Activated CD8-positive, alpha-beta memory T cell treated with anti-CD3 and anti-CD28 coated beads, Interleukin-2, amount 50 U/mL, for 48 hours (primary cell): Measurements from ENCODE around the gene SOHLH2.

Experiments
- DNase-seq: peaks from one replicate; pipeline ENCODE4 v3.0.0-alpha.2; 2020

SOHLH2 gene, protein sequence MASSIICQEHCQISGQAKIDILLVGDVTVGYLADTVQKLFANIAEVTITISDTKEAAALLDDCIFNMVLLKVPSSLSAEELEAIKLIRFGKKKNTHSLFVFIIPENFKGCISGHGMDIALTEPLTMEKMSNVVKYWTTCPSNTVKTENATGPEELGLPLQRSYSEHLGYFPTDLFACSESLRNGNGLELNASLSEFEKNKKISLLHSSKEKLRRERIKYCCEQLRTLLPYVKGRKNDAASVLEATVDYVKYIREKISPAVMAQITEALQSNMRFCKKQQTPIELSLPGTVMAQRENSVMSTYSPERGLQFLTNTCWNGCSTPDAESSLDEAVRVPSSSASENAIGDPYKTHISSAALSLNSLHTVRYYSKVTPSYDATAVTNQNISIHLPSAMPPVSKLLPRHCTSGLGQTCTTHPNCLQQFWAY

DNA sequence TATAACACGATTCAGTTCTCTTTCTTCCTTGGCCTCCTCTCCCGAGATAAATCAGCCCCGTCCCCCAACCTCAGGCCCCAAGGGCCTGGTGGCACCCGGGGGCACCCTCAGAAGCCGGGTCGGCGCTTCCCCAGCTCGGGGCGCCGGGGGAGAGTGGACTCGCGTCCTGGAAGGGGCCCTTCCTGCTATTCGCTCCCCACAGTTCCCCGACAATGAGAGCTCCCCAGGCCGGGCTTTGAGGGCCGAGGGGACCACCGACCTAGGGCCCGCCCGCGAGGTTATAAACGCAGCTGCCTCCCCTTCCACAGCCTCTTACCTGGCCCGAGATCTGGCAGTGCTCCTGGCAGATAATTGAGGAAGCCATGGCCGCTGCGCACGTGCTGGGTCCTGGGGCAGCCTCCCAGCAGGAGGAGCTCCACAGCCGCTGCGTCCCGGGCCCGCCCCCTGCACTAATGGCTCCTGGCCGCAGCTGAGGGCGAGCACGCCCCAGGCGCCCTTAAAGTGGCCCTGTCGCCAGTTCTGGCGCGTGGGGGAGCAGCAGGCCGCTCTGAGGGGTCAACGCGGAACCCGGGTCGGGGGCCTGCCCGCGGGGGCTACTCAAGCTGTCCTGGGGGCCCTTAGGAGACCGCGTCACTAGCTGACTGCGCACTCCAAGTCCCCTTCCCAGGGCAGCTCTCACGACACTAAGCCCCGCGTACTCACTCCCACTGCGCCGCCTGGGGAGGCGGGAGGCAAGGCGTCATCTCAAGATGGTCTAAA, at the start of gene SOHLH2:
SOHLH2 (minus strand) TSS at position 394 of the 759 bp plus-strand sequence; CDS start at position 364, 30 bp downstream.
- DNase-seq, result no peak

DNA sequence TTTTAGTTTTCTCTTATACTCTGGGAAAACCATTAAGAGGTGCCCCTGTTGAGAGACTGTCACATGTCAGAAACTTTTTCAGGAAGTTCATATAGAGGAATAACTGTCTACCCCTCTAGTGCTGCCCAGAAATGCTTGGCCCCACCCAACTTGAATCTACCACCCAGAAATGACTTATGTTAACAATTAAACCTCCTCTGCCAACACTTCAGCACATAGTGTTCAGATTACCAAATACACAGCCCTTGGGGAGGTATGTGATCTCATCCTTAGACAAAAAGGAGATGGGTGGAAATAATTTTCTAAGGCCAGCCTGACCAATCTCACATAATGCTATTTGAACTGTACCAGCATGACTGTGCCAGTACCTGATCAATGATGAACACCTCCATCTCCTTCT, 47.6 kb upstream of the SOHLH2 start:
- no peak for DNase-seq

DNA sequence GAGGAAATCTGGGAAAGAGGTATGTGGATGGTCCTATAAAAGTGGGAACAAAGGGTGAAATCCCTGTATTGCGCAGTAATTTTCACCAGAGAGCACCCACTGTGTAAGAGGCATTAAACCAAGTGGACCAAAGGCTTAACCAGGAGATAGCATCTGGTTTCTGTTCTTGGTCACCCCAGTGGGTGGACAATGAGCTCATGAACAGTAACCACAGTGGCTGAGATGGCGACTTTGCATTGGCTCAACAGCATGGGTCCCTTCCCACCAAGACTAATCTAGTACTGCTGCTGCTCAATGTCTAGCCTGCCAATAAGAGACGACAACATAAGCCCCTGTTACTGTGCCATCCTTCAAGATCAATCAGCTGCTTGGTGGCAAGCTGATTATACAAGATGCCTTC, 46.7 kb upstream of the SOHLH2 start:
- no peak for DNase-seq

DNA sequence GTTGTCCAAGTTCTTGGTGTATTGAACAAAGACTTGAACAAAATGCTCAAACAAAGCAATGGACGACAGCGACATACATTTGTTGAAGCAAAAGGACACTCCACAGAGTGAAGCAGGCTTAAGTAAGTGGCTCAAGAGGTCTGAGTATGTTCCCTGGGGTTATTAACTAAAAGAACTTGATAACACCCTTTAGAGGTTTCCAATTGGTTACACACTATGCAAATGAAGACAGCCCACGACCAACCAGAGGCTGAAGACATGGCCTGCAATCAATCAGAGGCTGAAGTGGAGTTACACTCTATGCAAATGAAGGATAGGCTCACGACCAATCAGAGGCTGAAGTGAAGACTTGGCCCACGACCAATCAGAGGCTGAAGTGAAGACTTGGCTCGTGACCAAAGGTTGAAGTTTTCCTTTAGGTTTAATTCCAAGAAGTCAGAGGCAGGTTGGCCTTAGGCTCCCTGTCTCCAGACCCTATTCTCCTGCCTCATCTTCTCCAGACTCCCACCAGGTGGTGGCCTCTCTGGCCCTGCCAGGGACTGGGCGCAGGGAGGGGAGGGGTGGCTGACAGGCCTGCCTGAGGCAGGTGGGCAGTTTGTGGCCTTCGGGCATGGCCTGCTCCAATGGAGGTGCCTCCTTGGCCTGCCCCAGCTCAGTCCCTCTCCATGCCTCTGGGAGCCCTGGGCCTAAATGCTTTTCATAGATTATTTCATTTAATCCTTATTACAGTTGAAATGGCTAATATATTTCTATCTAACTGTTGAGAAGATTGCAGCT, 45.2 kb upstream of the SOHLH2 start:
- no peak for DNase-seq

DNA sequence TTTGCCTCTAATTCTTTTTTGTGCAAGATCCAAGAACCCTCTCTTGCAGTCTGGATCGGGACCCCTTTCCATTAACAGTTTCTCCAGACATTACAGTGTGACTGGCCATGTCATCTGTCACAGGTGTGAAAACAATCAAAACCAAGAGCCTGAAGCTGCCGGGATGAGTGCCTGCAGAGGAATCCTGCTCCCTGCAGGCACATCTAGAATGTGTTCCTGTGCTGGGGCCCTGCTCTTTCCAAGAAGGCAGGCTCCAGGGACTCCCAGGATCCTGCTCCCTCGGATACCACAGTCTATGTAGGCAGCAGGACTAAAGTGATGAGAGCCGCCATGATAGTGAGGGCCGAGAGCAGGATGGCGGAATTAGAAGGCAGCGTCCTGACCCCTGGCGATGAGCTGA, 44.5 kb upstream of the SOHLH2 start:
- no peak for DNase-seq

DNA sequence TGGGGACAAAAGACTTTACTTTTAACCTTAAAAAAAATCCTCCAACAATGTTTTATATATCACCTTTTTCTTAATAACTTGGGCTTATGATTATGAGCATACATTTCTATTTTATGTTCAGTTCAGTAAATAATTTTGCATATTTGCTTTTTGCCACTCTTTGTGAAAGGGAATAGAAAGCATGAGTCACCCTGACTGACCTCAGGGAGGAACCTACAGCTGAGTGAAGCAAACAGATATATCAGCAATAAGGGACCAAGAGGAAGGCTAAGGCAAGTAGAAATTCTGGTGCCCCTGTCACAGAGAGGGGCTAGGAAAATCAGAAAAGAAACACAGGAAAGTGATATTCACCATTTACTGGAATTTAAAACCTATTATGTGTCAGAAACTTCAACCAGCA, 37.2 kb upstream of the SOHLH2 start:
- no peak for DNase-seq

DNA sequence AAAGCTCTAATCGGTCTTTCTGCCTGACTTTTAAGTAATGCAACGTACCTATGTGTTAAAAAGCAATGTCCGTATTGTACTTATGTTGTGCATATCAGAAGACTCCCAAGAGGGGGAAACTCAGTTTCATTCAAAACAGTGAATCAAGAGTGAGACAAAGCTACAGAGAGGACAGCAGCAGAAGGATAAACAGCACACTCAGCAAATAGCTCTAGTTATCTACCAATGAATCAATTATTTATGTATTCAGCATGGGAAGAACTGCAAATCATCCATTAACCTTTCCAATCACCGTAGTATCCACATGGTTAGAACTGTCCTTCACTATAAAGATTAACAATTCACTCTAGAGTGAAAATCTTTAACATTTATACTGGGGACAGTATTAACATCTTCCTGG, 36.7 kb upstream of the SOHLH2 start:
- no peak for DNase-seq

DNA sequence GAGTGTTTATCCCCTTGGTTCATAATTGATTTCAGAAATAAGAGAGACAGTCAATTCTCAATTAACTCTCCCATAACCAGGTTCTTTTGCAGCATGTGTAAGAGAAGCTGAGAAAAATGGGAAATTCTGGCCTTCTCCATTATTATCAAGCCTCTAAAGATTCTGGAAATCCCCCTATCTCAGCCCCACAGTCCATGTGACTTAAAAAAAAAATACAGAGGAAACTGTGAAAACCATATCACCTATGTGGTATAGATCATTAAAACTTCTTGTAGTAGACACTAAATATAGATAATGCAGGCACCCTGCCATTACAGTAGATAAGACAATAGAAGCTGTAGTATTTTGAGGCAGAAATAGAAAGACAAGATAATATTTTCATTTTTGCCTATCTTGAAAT, 34.3 kb upstream of the SOHLH2 start:
- DNase-seq, result no peak

DNA sequence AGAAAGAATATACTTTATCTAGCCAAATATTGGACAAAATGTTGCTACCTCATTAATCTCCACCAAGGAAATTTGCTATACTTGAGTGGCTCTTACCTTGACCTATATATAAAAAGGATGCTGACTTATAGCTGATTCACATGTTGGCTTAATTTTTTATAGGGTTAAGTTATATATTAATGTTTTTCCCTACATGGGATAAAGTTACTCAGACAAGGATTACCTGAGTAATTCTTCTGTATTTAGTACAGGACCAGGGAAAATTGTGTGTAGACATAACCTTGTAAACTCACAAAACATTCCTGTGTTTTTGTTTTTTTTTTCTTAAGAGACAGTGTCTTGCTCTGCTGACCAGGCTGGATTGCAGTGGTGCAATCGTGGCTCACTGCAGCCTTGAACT, 30.6 kb upstream of the SOHLH2 start:
- no peak for DNase-seq

DNA sequence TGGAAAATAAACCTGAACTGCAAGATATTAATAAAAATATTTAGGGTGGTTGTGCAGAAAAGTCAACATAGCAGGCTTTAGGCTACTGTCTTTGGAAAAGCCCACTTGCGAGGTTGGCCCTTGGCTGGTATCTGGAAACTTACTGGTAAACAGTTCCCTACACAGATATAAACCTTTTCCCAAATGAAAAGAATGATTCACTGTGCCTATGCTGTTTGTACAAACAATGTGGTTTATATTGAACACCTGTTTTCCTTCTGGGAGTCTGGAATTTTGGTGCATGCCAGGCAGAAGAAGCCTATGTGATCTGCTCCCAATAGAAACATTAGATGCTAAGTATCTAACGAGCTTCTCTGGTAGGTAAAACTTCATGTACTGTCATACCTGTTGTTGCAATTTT, 29.7 kb upstream of the SOHLH2 start:
- no peak for DNase-seq

DNA sequence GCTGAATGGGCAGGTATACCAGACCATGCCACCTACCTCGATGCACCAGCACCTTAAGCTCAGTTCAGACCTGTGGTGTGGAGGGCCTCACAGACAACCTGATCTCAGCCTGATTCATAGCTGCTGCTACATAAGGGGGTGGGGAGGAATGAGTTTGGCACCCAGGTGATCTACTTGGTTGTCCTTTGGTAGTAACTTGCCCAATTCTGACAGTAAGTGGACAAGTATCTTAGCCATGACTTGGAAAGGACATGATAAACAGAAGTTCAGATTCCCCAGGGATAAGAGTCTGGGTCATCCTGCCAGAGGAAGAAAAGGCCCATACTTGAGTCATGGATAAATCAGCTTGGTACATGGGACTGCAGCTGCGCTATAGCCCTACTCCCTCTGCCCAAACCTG, 28.4 kb upstream of the SOHLH2 start:
- no peak for DNase-seq

DNA sequence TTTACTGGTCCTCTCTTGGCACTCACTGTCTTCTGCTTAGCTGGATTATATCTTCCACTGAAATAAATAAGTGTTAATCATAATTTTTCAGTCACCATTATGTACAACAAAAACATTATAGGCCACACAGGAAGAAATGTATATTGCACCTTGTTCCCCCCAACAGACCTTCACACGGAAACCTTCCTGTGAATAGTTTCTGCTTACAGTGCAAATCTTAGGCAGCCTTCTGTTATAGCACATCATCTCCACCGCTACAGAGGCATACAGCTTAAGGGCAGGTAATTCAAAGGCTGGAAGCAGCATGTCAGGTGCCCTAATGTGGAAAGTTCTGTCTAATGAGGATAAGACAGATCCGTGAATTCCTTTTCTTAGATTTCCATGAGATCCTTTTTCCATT, 16.9 kb upstream of the SOHLH2 start:
- no peak for DNase-seq

DNA sequence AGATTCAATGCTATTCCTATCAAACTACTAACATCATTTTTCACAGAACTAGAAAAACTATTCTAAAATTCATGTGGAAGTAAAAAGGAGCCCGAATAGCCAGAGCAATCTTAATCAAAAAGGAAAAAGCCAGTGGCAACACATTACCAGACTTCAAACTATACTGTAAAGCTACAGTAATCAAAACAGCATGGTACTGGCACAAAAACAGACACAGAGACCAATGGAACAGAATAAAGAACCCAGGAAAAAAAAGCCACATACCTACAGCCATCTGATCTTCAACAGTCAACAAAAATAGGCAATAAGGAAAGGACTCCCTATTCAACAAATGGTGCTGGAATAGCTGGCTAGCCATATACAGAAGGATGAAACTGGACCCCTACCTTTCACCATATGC, 10.4 kb upstream of the SOHLH2 start:
- no peak for DNase-seq

DNA sequence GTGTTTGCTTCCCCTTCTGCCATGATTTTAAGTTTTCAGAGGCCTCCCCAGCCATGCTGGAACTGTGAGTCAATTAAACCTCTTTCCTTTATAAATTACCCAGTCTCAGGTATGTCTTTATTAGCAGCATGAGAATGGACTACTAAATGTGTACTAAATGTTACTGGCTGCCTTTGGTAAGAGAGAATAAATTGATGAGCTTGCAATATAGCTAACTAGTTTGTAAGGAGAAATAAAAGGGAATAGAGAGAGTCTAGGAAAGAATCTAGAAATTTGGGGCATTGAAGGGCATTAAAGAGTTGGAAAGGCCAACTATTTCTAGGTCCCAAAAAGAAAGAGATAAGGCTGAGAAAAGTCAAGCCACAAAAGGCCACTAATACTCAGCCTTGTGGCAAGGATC, 5.5 kb upstream of the SOHLH2 start:
- no peak for DNase-seq

DNA sequence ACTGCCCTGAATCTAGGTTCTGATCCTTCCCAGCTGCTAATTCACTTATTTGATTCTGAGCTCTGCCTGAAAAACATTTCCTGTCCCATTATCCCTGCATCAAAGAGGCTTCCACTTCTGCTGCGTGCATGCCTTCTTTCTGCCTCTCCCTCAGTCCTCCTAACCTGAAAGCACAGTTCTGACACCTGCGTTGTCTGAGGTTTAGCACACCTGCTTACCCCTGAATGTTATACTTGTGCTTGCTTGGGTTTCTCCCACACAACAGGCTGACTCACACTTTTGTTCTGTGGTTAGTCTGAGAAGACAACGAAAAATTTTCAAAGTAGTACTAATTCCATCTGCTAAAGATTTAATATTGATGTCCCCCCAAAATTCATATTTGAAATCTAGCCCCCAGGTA, 3.1 kb upstream of the SOHLH2 start:
- no peak for DNase-seq

DNA sequence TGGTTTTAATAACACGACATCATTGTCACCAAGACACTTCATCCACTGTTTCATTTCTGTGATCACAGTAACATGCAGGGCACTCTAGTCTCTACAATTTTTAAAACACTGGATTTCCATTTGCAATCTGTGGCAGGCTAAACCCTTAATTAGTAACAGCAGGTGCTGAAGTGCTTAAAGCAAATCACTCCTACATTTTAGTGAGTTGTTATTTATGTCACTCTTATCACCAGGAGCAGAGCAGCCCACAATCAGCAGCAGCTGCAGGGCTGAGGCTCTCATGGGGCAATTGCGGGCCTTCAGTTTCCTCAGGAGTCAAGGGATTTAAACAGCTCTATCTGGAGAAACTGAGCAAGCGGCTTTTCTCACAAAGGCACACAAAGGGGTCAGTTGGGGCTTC, 1.6 kb downstream of the SOHLH2 start:
- no peak for DNase-seq

DNA sequence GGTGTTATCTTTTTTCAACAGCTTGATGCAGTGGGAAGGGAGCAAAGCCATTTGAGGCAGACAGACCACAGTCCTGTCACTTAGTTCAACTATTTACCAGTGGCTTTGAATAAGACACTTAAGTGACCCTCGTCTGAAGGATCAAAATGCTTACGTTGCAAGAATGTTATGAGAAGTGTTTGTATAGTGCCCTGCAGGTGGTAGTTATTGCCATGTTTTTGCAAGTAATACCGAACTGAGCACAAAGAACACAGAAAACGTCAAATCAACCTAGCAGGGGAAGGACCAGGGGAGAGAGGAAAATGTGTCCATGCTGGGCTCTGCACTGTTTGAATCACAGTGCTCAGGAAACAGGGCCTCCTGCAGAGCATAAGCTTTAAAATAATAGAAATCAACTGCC, 2.8 kb downstream of the SOHLH2 start:
- no peak for DNase-seq

DNA sequence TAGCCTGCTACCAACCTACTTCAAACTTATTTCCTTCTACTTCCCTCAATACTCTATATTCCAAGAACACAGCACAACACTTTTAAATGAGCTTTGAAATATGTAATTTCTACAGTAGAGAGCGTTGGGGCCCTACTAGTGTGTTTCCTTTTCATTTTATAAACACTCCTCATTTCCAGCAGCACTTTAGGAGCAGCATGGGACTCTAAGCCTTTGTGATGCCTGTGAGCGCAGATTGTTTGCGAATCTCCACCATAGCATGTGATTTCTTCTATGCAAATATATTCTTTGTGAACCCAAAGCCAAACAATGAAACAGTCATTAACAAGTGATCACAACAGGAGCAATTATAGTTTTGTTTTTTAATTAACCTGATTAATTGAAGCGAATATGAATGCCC, 3.6 kb downstream of the SOHLH2 start:
- DNase-seq, result no peak

DNA sequence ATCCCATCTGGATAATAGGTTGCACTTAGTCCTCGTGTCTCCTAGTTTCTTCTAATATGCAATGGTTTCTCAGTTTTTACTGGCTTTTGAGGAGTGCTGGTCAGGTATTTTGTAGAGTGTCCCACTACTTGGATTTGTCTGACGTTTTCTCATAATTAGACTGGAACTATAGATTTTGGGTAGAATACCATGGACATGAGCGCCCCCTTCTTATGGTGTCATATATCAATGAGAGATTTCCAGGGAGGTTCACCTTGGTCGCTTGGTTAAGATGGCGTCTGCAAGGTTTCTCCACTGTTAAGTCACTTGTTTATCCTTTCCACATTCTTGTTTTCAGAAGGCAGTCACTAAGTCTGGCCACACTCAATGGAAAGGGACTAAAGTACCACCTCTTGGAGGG, 6.7 kb downstream of the SOHLH2 start:
- DNase-seq, result no peak

DNA sequence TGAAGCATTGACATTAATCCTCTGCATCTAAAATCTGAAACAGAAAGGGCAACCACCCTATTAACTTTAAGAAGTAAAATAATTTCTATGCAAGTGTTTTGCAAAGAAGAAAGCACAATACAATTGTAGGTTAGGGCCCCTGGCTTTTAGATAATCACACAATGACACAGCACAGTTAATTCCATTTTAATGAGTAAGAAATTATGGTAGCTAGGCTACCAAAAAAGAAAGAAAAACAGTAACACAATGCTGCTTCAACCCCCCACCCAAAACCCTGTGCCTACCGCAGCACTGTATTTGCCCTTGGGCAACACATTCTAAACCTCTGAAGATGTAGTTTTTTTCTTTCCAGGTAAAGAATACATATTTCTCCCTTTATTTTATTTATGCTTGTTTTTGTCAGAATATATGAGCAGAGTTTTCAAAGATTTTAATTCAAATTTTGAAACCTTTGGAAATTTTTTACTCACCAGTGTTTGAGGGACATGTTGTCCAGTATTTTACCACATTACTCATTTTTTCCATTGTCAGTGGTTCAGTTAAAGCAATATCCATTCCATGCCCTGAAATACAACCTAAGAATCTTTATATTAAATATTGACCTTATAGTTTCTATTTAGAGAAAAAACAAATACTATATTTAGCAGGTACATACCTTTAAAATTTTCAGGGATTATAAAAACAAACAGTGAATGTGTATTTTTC, 21.1 kb downstream of the SOHLH2 start:
- no peak for DNase-seq

DNA sequence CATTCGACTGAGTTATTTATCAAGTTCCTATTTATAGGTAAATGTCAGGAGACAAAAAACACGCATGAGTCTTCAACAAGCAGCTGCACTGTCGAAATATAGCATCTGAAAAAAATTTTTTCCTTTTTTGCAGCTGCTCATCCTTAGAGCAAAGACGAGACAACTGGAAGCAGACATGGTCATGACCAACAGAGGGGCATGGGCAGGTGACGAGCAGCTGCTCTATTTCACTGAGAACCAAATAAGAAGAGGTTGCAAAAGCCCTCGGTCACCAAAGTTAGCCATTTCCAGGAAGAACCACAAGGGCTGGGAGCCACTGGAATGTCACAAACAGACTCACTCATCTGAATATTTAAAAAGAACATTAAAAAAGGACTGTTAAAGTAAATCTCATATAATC, 22.2 kb downstream of the SOHLH2 start:
- DNase-seq, result no peak

DNA sequence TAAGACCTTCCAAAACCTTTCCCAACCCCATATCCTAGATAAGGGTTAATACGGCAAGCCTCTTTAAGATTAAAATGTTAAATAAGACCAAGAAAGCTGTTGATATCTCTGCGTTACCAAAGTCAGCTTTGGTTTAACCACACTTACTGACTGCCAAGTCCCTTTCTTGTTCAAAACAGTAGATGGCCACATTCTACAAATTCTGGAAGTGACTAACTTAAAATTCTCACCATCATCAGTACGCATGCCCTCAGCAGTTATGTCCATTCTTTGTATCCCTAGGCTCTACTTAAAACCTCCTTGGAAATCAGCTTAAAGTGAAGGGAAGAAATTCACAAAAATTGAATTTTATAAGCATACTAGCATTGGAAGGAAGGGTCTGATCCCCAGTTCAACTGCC, 23.6 kb downstream of the SOHLH2 start:
- DNase-seq, result no peak

DNA sequence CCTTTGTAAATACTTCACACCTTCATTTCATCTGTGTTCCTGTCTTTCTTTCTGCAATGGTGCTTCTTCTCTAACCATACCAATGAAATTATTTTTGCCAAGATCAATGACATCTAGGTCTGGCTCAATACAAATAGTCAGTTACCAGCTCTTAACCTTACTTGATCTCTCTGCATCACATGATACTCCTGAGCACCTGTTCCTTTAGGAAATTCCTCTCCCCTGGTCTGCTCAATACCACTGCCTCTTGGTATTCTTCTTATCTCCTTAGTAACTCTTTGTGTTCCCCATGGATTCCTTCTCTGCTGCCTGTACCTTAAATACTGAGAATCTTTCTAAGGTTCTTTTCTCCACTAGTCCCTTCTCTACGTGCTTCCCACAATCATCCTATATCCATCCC, 25.9 kb downstream of the SOHLH2 start:
- no peak for DNase-seq
